GM04503 (cell line): ENCODE data around the gene SLC9A1.
A peak's percentile ranks its signal among the peaks of the same experiment; 100 is the strongest.
"Not testable (repeated sequence)": the region's sequence is repeated elsewhere in the genome, so short reads cannot be mapped to it uniquely, and the experiment has no call there.

Source experiments
- DNase-seq: peaks from one replicate; pipeline ENCODE4 v3.0.0-alpha.2; 2012; ENCODE audit warnings: low read depth

Gene SLC9A1

DNA sequence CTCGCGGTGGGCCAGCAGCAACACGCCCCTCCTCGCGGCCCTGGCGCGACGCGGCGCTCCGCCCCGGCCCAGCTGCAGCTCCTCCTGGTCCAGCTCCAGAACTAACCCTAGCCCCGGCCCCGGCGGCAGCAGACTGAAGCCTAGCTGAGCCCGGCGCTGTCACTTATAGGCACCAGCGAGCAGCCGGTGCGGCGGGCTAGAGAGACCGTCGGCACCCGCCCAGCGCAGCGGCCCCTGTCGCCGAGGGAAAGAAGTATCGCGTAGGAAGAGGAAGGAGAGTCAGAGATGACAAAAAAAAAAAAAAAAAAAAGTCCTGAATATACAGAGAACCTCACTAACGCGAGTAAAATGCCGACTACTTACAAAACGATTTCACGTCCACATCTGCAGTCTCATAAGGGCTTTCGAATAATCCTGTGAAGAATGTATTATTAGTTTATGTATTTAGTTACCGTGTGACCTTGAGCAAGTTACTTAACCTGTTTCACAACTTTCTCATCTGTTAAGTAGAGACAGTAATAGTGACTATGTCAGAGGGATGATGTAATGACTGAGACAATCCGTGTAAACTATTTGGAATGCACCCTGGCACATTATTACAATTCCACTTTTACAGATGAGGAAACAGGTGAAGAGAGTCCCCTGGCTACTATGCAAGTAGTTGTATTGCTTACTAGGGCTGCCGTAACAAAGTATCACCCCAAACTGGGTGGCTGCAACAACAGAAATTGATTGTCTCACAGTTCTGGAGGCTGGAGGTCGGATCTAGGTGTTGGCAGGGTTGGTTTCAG lies at the start of gene SLC9A1:
Gene SLC9A1 (minus strand): TSS at position 135 of the 791 bp plus-strand sequence. CDS start 791 bp downstream, outside the sequence.
- DNase-seq: peak; percentile 70

DNA sequence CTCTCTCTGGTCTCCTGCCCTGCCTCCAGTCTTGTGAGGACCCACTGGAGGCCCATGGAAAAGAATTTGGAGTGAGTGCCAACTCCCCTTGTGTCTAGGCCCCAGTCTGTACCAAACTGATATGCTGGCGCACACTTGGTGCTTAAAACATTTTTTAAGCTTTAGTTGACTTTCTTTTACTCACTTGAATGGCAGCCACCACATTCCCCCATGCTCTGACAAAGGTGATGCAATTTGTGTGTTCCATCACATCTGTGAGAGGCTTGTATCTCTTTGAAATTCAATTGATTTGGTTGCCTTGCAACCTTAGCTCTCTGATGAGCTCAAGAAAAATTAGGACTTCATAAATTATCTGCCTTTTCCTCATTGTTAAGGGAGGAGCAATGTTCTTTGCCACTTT lies 49.0 kb upstream of the SLC9A1 start:
- DNase-seq: peak; percentile 16

DNA sequence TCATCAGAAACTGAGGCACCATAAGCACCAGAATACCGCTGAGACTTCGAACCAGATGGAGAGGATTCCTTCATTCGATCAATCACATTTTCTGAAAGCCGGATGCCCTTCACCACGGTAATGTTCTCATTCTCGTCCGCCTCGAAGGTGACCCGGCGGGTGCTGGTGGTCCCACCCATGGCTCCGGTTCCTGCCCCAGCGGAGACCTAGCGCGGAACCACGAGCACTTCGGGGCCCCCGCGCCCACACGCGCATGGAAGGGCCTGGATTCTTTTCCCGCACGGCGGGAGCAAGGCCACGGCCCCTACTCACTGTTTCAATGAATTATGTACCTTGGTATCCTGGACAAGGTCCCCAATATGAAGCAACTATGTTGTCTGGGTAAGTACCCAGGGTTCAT lies 46.4 kb upstream of the SLC9A1 start:
- no peak for DNase-seq

DNA sequence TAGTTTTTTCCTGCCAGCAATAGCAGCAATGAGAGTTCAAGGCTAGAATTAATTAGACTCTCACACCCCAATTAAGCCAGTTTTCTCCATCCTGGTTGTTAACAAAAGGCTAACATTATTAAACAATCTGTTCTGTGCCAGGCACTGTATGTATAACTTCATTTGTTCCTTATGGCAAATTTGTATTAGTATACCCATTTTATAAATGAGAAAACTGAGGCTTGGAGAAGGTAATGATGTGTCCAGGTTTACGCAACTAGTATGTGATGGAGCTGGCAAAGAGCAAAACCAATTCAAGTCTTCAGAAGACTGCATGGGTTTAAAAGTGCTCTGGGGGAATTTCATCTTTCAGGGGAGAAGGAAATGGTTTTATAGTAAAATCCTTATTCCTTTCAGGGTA lies 38.3 kb upstream of the SLC9A1 start:
- no peak for DNase-seq

DNA sequence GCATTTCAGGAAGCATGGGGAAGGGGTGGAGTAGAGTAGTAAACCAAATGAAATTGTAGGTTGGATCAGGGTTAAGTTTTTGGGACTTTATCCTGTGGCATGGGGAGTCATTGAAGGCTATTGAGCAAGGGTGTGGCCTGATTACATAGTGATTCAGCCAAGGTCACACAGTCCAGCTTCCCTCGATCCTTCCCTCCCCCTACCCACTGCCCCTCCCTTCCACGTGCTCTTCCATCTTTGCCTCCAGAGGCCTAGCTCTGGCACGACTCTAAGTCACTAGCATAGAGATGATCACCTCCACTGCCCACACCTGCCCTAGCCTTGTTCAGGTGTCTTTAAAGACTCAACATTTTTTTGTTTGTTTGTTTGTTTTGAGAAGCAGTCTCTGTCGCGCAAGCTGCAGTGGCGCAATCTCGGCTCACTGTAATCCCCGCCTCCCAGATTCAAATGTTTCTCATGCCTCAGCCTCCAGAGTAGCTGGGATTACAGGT lies 37.2 kb upstream of the SLC9A1 start:
- no peak for DNase-seq

DNA sequence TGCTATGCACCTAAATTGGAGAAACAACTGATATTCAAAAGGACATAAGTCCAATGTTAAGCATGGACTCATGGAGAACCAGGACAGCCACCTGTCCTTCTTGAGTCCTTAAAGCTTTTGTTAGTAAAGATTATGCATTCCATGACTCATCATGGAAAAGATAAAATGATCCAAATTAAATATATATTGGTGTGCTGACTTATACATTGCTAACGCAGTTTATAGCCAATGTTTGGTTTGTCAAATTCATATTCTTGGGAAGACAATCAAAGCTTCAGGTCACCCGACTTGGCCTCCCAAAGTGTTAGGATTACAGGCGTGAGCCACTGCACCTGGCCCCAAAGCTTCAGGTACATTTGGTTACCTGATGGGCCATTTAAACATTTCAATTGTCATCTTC lies 29.7 kb upstream of the SLC9A1 start:
- not testable (repeated sequence) for DNase-seq

DNA sequence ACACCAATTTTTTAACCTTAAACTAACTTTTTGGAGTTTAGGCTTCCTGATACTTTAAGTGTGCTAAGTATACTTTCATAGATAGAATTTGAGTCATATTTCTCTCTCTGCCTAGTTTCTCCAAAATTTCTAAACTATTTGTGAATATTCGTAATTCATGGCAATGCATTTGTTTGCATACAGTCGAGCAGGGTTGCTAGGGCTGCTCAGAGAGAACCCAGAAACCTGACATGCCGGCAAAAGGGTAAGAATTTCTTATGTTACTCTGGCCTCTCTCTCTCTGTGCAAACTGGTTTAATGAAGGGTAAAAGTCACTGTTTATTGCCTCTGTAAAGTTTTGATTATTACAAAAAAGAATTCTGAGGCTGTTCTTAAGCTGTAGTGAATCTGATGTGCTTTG lies 25.1 kb upstream of the SLC9A1 start:
- DNase-seq: no peak

DNA sequence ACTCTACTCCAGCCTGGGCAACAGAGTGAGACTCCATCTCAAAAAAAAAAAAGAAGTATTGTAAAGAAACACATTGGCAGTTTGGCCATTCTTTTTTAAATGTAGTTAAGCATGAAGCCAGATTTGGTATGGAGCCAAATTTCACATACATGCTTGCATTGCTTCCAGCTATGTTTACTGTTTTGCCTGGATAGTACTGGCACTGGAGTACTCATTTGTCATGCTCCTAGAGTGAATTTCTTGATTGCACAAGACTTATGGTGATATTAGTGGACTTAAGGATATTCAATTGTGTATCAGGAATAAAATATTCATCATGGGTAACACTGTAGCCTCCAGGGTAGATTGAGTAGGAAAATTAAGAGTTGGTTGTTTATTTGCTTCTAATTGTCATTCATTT lies 24.5 kb upstream of the SLC9A1 start:
- no peak for DNase-seq

DNA sequence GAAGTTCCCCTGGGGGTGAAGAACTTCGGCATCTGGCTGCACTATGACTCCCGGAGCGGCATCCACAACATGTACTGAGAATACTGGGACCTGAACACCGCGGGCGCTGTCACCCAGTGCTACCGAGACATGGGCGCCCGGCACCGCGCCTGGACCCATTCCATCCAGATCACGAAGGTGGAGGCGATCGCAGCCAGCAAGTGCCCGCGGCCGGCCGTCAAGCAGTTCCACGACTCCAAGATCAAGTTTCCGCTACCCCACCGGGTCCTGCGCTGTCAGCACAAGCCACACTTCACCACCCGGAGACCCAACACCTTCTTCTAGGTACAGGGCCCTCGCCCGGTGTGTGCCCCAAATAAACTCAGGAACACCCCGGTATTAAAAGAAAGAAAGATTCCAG lies 22.0 kb upstream of the SLC9A1 start:
- no peak for DNase-seq

DNA sequence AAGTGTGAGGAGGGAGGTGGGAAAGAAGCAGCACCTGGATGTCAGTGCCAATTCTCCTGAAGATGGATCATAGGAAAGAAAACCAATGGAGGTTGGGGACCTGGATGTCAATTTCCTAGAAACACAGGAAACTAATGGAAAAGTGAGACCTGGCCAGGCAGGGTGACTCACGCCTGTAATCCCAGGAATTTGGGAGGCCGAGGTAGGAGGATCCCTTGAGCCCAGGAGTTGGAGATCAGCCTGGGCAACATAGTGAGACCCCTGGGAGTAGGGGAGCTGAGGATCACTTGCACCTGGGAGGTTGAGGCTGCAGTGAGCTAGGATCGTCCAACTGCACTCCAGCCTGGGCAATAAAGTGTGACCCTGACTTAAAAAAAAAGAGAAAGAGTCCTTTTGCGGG lies 21.4 kb upstream of the SLC9A1 start:
- DNase-seq: no peak

DNA sequence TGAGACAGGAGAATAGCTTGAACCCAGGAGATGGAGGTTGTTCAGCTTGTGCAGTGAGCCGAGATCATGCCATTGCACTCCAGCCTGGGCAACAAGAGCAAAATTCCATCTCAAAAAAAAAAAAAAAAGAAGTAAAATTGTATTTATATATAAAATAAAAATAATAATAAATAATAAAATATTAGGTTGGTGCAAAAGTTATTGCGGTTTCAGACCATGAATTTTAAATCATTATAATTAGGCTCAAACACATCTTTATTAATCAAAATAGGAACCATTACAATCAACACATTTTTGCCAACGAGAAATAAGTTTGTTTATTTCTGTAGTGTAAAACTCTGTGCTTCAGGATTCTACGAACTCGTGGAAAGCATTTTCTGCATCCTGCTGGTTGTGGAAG lies 18.1 kb upstream of the SLC9A1 start:
- DNase-seq: not testable (repeated sequence)

DNA sequence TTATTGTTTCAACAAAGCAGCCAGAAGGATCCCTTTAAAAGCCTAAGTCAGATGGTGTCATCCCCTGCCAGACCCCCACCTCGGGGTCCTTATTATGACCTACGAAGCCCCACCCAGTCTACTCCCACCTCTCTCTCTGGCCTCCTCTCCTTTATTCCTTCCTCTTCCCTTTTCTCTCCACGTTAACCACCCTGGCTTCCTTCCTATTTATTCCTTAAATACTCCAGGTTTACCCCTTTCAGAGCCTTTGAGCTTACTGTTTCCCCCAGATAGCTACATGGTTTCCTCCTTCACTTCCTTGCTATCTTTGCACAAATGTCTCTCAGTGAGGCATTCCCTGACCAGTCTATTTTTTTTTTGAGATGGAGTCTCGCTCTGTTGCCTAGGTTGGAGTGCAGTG lies 12.0 kb upstream of the SLC9A1 start:
- no peak for DNase-seq

DNA sequence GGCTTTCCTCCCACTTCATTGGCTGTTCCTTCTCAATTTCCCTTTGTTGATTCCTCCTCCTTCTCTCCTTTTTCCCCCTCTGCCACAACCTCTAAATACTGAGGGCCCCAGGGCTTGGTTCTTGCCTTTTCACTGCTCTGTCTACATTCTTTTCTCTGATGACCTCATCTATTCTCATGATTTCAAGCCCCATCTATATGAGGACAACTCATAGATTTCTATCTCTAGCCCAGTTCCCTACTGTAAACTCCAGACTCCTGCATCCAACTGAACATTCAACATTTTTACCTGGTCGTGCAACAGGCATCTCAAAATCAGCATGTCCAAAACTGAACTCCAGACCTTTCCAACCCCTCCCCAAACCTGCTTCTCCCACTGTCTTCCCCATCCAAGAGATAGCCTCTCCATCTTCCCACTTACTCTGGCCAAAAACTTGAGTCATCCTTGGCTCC lies 11.5 kb upstream of the SLC9A1 start:
- no peak for DNase-seq

DNA sequence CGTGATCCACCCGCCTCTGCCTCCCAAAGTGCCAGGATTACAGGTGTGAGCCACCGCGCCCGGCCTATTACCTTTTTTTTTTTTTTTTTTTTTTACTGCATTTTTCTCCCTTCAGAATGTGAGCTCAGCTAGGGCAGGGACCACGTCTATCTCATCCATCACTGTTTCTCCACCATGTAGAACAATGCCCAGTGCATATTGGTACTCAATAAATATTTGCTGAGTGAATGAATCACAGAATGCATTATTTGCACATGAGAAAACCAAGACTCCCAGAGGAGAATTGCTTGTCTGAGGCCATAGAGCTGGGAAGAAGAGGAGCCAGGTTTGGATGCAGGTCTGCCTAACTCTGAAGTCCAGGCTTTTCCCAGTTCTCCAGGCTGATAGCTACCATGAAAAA lies 8.2 kb upstream of the SLC9A1 start:
- no peak for DNase-seq

DNA sequence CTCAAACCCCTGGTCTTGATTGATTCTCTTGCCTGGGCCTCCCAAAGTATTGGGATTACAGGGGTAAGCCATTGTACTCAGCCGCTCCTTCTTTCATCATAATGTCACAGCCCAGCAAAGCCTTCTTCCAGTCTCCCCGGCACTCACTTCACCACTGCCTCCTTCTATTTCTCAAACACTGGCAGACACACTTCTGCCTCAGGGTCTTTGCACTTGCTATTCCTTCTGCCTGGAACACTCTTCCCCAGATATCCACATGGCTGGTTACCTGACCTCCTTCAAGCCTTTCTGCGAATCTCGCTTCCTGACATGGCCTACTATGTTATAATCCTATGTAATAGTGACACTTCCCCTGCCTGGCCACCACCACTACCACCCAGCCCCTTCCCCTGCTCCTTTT lies 7.2 kb upstream of the SLC9A1 start:
- no peak for DNase-seq

DNA sequence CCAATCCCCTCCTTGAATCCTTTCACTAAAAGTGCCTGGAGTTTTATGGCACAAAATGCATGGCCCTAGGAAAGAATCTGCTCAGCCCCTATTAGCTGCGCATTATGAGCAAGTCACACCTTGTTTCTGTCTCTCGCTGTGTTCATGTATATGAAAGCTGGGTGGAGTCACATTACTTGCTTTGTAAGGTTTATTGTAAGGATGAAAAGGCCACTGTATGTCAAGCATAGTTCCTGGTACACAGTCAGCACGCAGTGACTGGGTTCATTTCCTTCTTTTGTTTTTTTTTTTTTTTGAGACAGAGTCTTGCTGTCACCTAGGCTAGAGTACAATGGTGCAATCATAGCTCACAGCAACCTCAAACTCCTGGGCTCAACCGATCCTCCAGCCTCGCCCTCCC lies 6.7 kb upstream of the SLC9A1 start:
- DNase-seq: no peak

DNA sequence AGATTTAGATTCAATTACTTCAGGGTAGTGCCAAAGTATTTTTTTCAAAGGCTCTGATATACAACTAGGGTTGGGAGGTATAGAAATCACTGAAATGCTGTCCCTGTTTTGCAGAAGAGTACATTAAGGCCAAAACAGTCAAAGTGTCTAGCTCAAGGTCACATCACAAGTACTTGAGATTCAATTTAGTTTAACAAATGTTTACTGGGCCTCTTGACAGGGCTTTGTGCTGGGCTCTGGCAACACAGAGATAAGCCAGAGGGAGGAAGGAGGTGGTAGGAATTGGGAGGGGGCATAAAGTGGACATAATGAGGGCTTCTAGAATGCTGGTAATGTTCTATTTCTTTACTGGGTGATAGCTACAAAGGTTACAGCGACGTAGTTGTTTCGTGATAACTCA lies 2.3 kb upstream of the SLC9A1 start:
- DNase-seq: no peak

DNA sequence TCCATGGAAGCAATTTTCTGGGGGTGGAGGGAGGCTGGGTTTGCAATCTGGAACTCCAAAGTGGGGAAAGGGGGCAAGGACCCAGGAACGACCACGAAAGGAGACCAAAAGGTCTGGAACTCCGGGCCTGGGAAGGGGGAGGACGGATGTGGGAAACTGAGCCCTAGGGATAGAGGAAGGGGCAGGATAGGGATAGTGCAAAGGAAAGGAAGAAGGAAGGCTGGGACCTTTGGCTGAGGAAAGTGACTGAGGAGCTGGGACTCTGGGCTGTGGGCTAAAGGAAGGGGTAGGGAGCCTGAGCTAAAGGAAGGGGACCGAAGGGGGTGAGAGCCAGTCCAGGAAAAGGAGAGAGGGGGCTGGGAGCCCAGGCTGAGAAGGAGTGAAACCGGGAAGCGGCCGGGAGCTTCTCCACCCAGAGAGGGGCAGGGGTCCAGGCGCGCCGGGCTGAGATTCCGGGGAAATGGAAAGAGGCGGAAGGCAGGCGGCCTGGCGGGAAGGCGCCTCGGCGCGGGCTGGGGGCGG lies 395 bp downstream of the SLC9A1 start:
- DNase-seq: no peak

DNA sequence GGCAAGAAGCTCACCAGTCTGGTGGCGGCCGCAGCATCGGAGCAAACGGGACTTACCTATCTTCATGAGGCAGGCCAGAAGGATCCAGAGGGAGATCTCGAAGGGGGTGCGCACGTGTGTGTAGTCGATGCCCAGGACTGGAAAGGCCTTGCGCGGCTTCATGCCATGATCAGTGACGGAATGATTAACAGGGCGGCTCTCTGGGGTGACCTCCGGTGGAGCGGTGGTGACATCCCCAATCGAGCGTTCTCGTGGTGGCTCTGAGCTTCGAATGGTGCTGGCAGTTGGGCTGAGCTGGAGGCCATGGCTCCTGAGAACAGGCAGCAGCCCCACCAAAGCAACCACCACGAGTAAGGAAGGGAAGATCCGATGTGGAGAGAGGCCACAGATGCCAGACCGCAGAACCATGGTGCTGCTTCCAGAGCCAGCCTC lies 982 bp downstream of the SLC9A1 start:
- no peak for DNase-seq

DNA sequence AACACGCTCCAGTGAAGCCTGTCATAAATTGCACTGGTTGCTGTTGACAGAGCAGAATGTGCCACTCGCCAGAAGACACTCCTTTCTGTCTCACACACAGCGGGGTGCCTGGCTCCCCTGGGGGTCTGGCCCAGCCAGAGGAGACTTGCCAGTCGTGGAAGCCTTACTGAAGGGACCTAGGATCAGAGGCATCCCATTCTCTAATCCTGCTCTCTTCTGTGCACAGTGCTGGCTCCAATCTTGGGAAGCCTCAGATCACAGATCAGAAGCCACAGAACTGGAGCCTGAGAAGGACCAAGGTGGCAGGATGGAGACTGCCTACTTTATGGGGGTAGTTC lies 1.4 kb downstream of the SLC9A1 start:
- no peak for DNase-seq

DNA sequence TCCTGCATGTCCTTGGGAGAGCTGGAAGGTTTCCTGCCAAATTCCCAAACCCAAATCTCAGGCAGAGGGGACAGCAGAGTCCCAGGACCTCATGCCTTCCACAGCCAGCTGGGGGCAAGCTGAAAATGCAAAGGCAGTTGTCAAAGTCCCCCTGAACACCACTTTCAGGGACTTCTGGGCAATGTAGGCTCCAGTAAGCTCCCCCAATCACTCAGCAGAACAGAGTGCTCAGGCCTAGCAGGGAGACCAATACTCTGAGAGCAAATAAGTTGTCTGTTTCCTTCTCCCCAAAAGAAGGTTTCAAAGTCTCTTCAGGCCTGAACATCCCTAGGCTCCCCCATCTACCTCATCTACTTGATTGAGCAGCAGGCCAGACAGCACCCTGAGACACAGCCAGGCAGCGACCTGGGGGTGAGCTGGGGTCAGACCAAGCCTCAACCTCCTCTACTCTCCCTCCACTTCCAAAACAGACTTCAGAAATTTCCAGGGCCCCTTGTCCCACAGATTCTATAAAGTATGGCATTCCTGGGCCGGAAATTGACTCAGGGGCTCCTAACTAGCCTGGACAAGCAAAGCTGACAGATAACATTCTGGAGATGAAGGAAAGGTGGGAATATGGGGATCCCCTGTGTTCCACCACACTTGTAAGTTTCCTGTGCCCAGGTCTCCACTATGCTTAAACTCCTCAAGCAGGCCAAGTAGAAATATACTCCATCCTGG lies 1.9 kb downstream of the SLC9A1 start:
- DNase-seq: no peak

DNA sequence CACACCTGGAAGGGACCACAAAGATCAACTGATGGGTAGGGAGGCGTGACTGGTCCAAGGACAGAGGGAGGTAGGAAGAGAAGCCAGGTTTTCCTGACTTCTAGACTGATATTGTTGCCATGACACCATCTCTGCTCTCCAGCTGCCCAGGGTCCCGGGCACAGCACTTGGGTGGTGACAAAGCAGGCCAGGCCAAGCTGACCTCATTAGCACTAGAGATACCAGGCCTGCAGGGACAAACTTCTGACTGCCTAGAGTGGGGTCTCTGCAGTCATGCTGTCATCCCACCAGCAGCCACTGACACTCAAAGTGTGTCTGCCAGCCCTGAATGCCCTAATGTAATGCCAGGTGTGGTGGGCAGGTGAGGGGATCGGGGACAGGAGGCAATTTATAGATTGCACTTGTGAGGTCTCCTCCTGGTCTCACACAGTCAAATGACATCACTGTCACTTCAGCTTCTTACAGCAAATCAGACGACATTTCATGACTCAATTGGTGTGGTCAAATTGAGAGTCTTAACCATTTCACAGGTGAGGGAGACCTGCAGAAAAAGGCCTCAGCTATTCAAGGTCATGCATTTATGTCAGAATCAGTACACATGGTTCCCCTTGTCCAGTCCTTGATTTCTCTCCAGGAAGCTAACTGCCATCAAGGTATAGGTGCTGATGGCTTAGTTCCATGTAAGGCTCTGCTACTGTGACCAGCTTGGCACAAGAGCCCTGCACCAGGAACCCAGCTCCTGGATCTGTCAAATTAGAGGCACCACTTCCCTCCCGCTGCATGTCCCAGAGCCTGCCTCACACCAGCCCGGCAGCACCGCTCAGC lies 2.7 kb downstream of the SLC9A1 start:
- DNase-seq: no peak
